ENCODE results near the gene ATP11C.

- TF ChIP-seq CTCF (IDR thresholded peaks at IDR 0.05) (no peak), POLR2A (IDR thresholded peaks at IDR 0.05) (no peak)
Observed at GRCh38 chrX:139811942-139812629, 120.8 kb downstream of the ATP11C start.

Measured in uterus (tissue), 2 donors.